Neural cell (in vitro differentiated cells): ENCODE data around the gene CDK12. TPM values are rescaled to one million over a fixed set of nuclear protein-coding genes. Genes with fewer than 3 reads are reported as not detected.

Experiments used
- H2AFZ ChIP-seq: fragments of 200-600, 300-800 bp; sonication (generic), shearing (Covaris generic); 2 replicates; pipeline ENCODE4 v1.6.0; 2014; ENCODE audit warnings: low read depth, mild to moderate bottlenecking, antibody characterized with exemption, low read length, moderate library complexity
- H3F3A ChIP-seq: fragments of 200-600 bp; shearing (Covaris generic); 2 replicates; pipeline ENCODE4 v1.6.1; 2016; ENCODE audit warnings: mild to moderate bottlenecking, moderate library complexity, mixed read lengths, antibody characterized with exemption, low read length; ENCODE audit not compliant: insufficient read depth, poor library complexity, severe bottlenecking
- H3K27ac ChIP-seq: fragments of 200-600, 300-800 bp; sonication (generic), shearing (Covaris generic); 2 replicates; pipeline ENCODE4 v1.5.1; 2014; ENCODE audit warnings: mild to moderate bottlenecking, low read length, moderate library complexity
- H3K27me3 ChIP-seq: fragments of 300-800, 200-600 bp; sonication (generic), shearing (Covaris generic); 2 replicates; pipeline ENCODE4 v1.6.0; 2014; ENCODE audit warnings: mild to moderate bottlenecking, low read depth, low read length, moderate library complexity; ENCODE audit not compliant: insufficient read depth
- H3K36me3 ChIP-seq: fragments of 300-800, 200-600 bp; sonication (generic), shearing (Covaris generic); 2 replicates; pipeline ENCODE4 v1.5.1; 2014; ENCODE audit warnings: mild to moderate bottlenecking, antibody characterized with exemption, low read length, moderate library complexity; ENCODE audit not compliant: insufficient read depth
- H3K4me2 ChIP-seq: fragments of 300-800, 200-600 bp; sonication (generic), shearing (Covaris generic); 2 replicates; pipeline ENCODE4 v1.6.0; 2014; ENCODE audit warnings: mild to moderate bottlenecking, low read length
- H3K4me3 ChIP-seq: fragments of 300-800, 200-600 bp; sonication (generic), shearing (Covaris generic); 2 replicates; pipeline ENCODE4 v1.5.1; 2014; ENCODE audit warnings: mild to moderate bottlenecking, low read length, moderate library complexity
- H3K79me2 ChIP-seq: fragments of 200-600 bp; shearing (Covaris generic); replicated peaks from 2 replicates; pipeline ENCODE4 v1.6.0; 2014; ENCODE audit warnings: mild to moderate bottlenecking, low read length, moderate library complexity; ENCODE audit not compliant: insufficient read depth
- H3K9ac ChIP-seq: fragments of 300-800, 200-600 bp; sonication (generic), shearing (Covaris generic); 2 replicates; pipeline ENCODE4 v1.6.1; 2016; ENCODE audit warnings: mild to moderate bottlenecking, low read length, mixed read lengths
- H3K9me2 ChIP-seq: fragments of 200-600 bp; shearing (Covaris generic); 2 replicates; pipeline ENCODE4 v1.6.1; 2016; ENCODE audit warnings: mild to moderate bottlenecking, low read length, mixed read lengths; ENCODE audit not compliant: insufficient read depth
- H3K9me3 ChIP-seq: fragments of 200-600, 300-800 bp; sonication (generic), shearing (Covaris generic); 2 replicates; pipeline ENCODE4 v1.6.1; 2016; ENCODE audit warnings: mild to moderate bottlenecking, mixed run types, low read length, moderate library complexity, mixed read lengths
- H4K20me1 ChIP-seq: fragments of 200-600 bp; shearing (Covaris generic); 2 replicates; pipeline ENCODE4 v1.6.1; 2016; ENCODE audit warnings: mild to moderate bottlenecking, mixed run types; ENCODE audit not compliant: insufficient read depth
- CTCF ChIP-seq: fragments of 450-650 bp; IDR thresholded peaks from 2 replicates; pipeline ENCODE4 v1.5.1; 2014; ENCODE audit warnings: antibody characterized with exemption, mild to moderate bottlenecking, moderate library complexity; ENCODE audit not compliant: poor library complexity, severe bottlenecking
- EP300 ChIP-seq: fragments of 450-650 bp; conservative IDR thresholded peaks from 2 replicates; pipeline ENCODE4 v1.6.1; 2014; ENCODE audit warnings: antibody characterized with exemption, mild to moderate bottlenecking, moderate library complexity; ENCODE audit not compliant: poor library complexity, severe bottlenecking
- EZH2 ChIP-seq: fragments of 200-600, 300-800 bp; shearing (Covaris generic), sonication (generic); IDR thresholded peaks from 2 replicates; pipeline ENCODE4 v1.6.1; 2014; ENCODE audit warnings: antibody characterized with exemption, low read length, borderline replicate concordance, mild to moderate bottlenecking; ENCODE audit not compliant: insufficient read depth, poor library complexity, severe bottlenecking
- MXI1 ChIP-seq: fragments of 450-650 bp; conservative IDR thresholded peaks from 2 replicates; pipeline ENCODE4 v1.6.1; 2014; ENCODE audit warnings: antibody characterized with exemption, mild to moderate bottlenecking; ENCODE audit not compliant: poor library complexity, severe bottlenecking
- POLR2AphosphoS5 ChIP-seq: IDR thresholded peaks from 2 replicates; pipeline ENCODE4 v1.6.1; 2012
- RAD21 ChIP-seq: fragments of 450-650 bp; conservative IDR thresholded peaks from 2 replicates; pipeline ENCODE4 v1.6.1; 2014; ENCODE audit warnings: antibody characterized with exemption, mild to moderate bottlenecking, moderate library complexity
- REST ChIP-seq: IDR thresholded peaks from 2 replicates; pipeline ENCODE4 v1.6.1; 2012; ENCODE audit warnings: borderline replicate concordance
- SMC3 ChIP-seq: fragments of 450-650 bp; conservative IDR thresholded peaks from 2 replicates; pipeline ENCODE4 v1.6.1; 2014; ENCODE audit warnings: antibody characterized with exemption, mild to moderate bottlenecking, moderate library complexity; ENCODE audit not compliant: poor library complexity
- TAF1 ChIP-seq: IDR thresholded peaks from 2 replicates; pipeline ENCODE4 v1.6.1; 2012; ENCODE audit warnings: low read depth
- polyA plus RNA-seq: library from polyadenylated mRNA; depleted of rRNA; stranded (reverse); fragments of >200 nt; gene quantifications from 2 replicates; pipeline ENCODE4 v1.2.3, GENCODE V29; 2014

CDK12 gene
- polyA plus RNA-seq, 1 donor from 2014 or later = 10.4 TPM

- Histone ChIP-seq H3K9me3 (no peaks in the 10 kb centered on the region), H3K79me2 (no peaks in the 10 kb centered on the region), H3K4me2 (no peak overlapping the region), H3K9me2 (no peaks in the 10 kb centered on the region), H3K27ac (no peak overlapping the region), H3K36me3 (no peaks in the 10 kb centered on the region), H2AFZ (no peak overlapping the region), H3K4me3 (no peak overlapping the region), H4K20me1 (no peaks in the 10 kb centered on the region), H3K27me3 (no peaks in the 10 kb centered on the region), H3K9ac (no peak overlapping the region), H3F3A (no peaks in the 10 kb centered on the region)
- TF ChIP-seq POLR2AphosphoS5 (no peak), EZH2 (no peak), TAF1 (no peak), EP300 (no peak), SMC3 (peak; percentile 87), MXI1 (no peak), CTCF (peak; percentile 95), RAD21 (peak; percentile 84), REST (no peak)
Measured at GRCh38 chr17:39547713-39548478, 86.6 kb downstream of the CDK12 start.

DNA sequence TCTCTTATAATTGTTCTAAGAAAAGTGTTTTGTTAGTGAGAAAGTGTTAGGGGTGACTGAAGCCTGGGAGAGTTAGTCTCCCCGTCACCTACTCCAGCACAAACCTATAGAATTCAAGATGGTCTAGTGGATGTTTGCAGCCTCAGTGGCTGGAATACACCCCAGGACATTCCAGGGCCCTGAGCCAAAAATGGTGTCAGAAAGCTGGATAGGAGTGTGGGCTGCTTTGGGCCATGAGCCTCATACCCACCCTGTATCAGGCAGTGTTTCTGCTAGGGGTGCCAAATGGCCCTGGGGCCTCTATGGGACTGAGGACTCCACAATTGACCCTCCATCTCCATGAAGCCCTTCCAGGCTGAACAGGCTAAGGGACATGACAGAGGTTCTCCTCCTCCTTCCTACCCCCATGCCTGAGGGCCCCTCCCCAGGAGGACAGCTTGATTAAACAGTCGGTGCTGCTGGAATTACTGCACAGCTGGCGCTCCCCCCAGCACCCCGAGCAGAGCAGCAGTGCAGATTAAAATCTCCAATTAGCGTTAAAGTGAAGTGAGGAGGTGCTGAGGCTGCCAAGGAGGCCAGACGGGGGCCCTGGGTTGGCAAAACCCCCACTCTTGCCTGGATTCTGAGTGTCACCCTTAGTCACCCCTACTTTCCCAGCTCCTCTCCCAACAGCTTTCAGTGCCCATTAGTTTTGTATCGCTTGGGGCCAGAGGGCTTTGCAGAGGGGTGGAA is 87.4 kb downstream of the CDK12 start:
- no peak for TF ChIP-seq REST
- no peak for TF ChIP-seq EZH2
- TF ChIP-seq CTCF = no peak
- no peak for TF ChIP-seq MXI1
- no peak for TF ChIP-seq POLR2AphosphoS5
- no peak for TF ChIP-seq EP300
- TF ChIP-seq SMC3 = no peak
- no peak for TF ChIP-seq TAF1
- TF ChIP-seq RAD21 = no peak
- Histone ChIP-seq H3K79me2 (no peaks in the 10 kb centered on the region), H3K9ac (no peak overlapping the region), H3K9me2 (no peaks in the 10 kb centered on the region), H3K4me3 (no peak overlapping the region), H3K4me2 (no peak overlapping the region), H3K27ac (no peak overlapping the region), H4K20me1 (no peaks in the 10 kb centered on the region), H3K36me3 (no peaks in the 10 kb centered on the region), H3K9me3 (no peaks in the 10 kb centered on the region), H2AFZ (no peak overlapping the region), H3K27me3 (no peaks in the 10 kb centered on the region), H3F3A (no peaks in the 10 kb centered on the region)
